Measurements from ENCODE around the gene CRP.
A peak's percentile ranks its signal among the peaks of the same experiment; 100 is the strongest.

DNA sequence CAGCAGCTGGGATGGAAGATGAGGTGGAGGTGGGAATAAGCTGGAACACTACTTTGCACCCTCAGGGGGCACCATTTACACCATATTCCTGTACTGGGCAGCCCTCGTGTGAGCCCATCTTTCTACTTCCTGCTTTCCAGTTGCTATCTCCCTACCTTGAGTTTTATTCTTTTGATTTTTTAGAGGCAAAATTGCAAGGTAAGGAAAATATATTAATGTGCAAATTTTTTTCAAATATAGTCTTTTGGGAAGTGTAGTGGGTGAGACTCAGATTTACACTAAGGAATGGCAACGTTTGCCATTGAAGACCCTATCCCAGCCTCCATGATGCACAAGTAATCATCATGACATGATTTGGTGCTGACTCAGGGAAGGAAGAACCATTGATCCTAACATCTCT lies 35.2 kb upstream of the CRP start:
- TF ChIP-seq, protein P1, sequence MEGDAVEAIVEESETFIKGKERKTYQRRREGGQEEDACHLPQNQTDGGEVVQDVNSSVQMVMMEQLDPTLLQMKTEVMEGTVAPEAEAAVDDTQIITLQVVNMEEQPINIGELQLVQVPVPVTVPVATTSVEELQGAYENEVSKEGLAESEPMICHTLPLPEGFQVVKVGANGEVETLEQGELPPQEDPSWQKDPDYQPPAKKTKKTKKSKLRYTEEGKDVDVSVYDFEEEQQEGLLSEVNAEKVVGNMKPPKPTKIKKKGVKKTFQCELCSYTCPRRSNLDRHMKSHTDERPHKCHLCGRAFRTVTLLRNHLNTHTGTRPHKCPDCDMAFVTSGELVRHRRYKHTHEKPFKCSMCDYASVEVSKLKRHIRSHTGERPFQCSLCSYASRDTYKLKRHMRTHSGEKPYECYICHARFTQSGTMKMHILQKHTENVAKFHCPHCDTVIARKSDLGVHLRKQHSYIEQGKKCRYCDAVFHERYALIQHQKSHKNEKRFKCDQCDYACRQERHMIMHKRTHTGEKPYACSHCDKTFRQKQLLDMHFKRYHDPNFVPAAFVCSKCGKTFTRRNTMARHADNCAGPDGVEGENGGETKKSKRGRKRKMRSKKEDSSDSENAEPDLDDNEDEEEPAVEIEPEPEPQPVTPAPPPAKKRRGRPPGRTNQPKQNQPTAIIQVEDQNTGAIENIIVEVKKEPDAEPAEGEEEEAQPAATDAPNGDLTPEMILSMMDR (conservative IDR thresholded peaks at IDR 0.05; ENCODE audit: low read length) = 0 out of 2 replicates have a peak, but pooled peaks have one; percentile 13
- no peak for TF ChIP-seq EZH2phosphoT487 (IDR thresholded peaks at IDR 0.05; ENCODE audit: borderline replicate concordance)

Data from Loucy (cell line).